Astrocyte of the spinal cord (primary cell): Measurements from ENCODE around the gene SNED1.

Experiments
- DNase-seq: peaks from one replicate; pipeline ENCODE4 v3.0.0; 2011; ENCODE audit warnings: low read depth, low spot score
- H3K4me3 ChIP-seq: 2 replicates; pipeline ENCODE4 v1.5.1; 2011; ENCODE audit warnings: low read depth, mild to moderate bottlenecking, low read length, moderate library complexity
- in situ Hi-C: cut with HindIII; loops from 2 replicates; pipeline ENCODE4 v1.10.0; 2017; ENCODE audit warnings: low sequenced_read_pairs
- TF ChIP-seq, protein P1 (sequence below): IDR thresholded peaks from 2 replicates; pipeline ENCODE4 v1.5.1; 2012; ENCODE audit warnings: low read depth, mild to moderate bottlenecking, low read length, inconsistent platforms

Gene SNED1

DNA sequence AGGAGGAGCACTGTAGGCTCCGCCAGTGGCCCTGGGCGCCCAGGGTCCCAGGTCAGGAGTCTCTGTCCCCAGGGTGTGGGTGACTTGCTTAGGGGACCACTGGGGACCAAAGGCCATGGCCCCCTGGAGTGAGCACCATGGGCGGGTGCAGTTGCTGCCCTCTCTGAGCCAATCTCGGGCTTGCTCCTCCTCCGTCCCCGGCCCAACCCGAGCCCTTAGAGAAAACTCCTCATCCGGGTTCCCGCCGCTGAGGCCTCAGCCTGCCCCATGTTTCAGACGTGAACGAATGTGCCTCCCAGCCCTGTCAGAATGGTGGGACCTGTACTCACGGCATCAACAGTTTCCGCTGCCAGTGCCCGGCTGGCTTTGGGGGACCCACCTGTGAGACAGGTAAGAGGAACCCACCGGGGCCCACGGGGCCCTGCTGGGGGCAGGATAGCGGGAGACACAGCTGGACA is 38.6 kb downstream of the SNED1 start:
- H3K4me3 ChIP-seq: no peak overlapping the region
- in situ Hi-C loops: no loop called here
- no peak for DNase-seq
- TF ChIP-seq, protein P1, sequence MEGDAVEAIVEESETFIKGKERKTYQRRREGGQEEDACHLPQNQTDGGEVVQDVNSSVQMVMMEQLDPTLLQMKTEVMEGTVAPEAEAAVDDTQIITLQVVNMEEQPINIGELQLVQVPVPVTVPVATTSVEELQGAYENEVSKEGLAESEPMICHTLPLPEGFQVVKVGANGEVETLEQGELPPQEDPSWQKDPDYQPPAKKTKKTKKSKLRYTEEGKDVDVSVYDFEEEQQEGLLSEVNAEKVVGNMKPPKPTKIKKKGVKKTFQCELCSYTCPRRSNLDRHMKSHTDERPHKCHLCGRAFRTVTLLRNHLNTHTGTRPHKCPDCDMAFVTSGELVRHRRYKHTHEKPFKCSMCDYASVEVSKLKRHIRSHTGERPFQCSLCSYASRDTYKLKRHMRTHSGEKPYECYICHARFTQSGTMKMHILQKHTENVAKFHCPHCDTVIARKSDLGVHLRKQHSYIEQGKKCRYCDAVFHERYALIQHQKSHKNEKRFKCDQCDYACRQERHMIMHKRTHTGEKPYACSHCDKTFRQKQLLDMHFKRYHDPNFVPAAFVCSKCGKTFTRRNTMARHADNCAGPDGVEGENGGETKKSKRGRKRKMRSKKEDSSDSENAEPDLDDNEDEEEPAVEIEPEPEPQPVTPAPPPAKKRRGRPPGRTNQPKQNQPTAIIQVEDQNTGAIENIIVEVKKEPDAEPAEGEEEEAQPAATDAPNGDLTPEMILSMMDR: no peak

DNA sequence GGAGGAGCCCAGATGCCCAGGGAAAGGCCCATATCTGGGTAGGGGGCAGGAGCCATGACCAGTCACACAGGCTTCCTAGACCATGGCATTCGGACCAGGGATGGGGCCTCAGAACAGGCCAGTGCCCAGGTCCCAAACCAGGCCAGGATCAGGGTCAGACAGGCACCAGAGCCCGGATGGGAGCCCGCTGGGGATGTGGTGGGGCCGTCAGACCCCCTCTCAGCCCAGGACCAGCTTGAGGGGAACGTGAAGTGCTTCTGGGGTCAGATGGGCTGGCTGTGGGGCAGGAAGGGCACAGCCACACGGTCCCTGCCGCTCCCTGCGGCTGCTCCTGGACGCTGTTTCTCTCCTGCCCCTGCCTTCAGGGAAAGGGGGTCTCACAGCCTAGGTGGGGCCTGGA is 39.1 kb downstream of the SNED1 start:
- DNase-seq: no peak
- TF ChIP-seq, protein P1: no peak
- in situ Hi-C loops: no loop called here
- no peak overlapping the region for H3K4me3 ChIP-seq

DNA sequence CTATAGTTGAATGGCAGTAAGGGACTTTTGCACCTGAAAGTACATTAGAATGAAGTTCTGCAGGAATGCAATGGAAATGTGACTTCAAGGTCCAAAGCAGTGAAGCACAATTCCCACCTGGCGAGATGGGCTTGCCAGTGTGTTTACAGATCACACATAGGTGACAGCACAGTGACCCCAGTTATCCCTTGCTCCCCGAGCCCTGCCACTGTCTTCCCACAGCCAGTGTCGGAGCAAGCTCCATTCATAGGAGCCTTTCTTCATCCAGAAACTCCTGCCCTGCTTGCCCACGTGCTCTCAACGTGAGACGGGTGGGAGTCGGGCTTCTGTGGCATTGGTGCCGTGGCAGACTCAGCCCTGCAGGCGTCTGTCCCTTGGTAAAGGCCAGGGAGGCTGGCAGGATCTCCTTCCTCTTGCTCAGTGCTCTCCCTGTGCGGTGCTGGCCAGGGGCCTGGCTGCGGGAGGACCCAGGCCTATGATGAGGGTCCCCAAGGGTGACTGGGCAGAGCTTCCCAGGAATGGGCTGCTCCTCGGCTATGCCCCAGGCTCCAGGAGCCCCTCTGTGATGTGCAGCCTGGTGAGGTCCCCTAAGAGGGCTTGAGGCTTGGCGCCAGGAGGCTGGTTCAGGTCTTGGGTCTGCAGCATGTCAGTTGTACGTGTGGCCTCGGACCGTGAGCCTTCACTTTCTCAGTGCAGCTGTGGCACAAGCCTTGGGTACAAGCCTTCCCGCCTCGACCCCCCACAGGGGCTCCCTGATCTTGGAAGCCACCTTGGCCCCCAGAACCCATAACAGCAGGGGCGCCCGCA is 40.2 kb downstream of the SNED1 start:
- H3K4me3 ChIP-seq: no peak overlapping the region
- in situ Hi-C loops: no loop called here
- TF ChIP-seq, protein P1: no peak
- DNase-seq: no peak

DNA sequence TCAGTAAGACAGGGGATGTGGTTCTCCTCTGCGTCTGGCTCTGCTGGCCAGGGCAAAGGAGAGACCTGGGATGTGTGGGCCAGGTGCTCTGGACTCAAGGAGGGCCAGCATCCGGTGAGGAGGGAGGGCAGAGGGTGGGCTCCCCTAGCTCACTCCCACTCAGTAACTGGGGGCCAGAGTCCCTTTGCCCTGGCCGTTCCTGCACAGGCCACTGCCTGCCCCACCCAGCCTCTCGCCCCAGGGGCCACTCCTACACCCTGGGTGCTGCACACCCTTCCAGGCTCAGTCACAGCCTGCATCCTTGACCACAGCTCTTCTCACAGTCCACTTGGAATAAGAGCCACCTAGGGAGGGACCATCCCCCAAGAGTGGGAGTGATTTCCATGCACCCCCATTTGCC is 41.0 kb downstream of the SNED1 start:
- no peak for DNase-seq
- no peak overlapping the region for H3K4me3 ChIP-seq
- TF ChIP-seq, protein P1: no peak
- in situ Hi-C loops: no loop called here

GRCh38 chr2:241040081-241040803 is 41.8 kb downstream of the SNED1 start:
- in situ Hi-C loops: no loop called here
- TF ChIP-seq, protein P1: no peak
- no peak overlapping the region for H3K4me3 ChIP-seq
- DNase-seq: no peak

DNA sequence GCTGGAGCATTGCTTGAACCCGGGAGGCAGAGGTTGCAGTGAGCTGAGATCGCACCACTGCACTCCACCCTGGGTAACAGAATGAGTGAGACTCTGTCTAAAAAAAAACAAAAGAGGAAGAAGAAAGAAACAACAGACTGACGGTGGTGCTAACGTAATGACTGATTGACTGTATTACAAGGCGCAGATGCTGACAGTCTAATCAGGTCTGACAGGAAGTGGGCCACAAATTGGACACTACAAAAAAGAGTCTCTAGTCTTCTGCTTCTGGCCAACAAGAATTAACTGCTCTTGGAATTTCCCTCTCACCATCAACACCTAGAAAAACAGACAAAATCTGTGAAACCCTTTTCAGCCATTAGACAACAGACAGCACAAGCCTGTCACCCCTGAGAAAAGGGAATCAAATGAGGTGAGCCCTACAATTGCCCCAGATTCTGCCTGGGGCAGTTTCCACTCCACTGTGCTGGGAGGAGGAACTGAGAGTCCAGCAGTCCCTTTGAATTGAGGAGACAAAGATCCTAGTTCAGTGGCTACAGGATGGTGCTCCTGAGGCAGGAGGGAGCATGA is 43.3 kb downstream of the SNED1 start:
- TF ChIP-seq, protein P1: no peak
- no peak overlapping the region for H3K4me3 ChIP-seq
- DNase-seq: no peak
- in situ Hi-C loops: no loop called here
